ENCODE data around the gene FSTL4. TPM values are rescaled to one million over a fixed set of nuclear protein-coding genes. Genes with fewer than 3 reads are reported as not detected.

The FSTL4 gene
- total RNA-seq, 2 donors from 2014 or later = 4.5 to 10.1 TPM

GRCh38 chr5:133391354-133392136 is 220.8 kb downstream of the FSTL4 start:
- Histone ChIP-seq H3K9me3 (no peaks in the 10 kb centered on the region), H3K27me3 (replicated peaks; ENCODE audit: insufficient read depth) (no peaks in the 10 kb centered on the region), H3K36me3 (no peaks in the 10 kb centered on the region), H3K27ac (no peak overlapping the region), H3K4me1 (replicated peaks) (peaks cover 9% of the 10 kb centered on the region), H3K4me3 (no peak overlapping the region)
- intact Hi-C loops (cut with DNase I) = no loop called here
- DNase-seq (ENCODE audit: low spot score) = no peak
- 96% methylated on average over 9 of the region's 9 CpGs for WGBS
- TF ChIP-seq POLR2A (IDR thresholded peaks at IDR 0.05) (no peak), POLR2AphosphoS5 (IDR thresholded peaks at IDR 0.05) (no peak)
- TF ChIP-seq, protein P1, sequence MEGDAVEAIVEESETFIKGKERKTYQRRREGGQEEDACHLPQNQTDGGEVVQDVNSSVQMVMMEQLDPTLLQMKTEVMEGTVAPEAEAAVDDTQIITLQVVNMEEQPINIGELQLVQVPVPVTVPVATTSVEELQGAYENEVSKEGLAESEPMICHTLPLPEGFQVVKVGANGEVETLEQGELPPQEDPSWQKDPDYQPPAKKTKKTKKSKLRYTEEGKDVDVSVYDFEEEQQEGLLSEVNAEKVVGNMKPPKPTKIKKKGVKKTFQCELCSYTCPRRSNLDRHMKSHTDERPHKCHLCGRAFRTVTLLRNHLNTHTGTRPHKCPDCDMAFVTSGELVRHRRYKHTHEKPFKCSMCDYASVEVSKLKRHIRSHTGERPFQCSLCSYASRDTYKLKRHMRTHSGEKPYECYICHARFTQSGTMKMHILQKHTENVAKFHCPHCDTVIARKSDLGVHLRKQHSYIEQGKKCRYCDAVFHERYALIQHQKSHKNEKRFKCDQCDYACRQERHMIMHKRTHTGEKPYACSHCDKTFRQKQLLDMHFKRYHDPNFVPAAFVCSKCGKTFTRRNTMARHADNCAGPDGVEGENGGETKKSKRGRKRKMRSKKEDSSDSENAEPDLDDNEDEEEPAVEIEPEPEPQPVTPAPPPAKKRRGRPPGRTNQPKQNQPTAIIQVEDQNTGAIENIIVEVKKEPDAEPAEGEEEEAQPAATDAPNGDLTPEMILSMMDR (IDR thresholded peaks at IDR 0.05) = no peak

DNA sequence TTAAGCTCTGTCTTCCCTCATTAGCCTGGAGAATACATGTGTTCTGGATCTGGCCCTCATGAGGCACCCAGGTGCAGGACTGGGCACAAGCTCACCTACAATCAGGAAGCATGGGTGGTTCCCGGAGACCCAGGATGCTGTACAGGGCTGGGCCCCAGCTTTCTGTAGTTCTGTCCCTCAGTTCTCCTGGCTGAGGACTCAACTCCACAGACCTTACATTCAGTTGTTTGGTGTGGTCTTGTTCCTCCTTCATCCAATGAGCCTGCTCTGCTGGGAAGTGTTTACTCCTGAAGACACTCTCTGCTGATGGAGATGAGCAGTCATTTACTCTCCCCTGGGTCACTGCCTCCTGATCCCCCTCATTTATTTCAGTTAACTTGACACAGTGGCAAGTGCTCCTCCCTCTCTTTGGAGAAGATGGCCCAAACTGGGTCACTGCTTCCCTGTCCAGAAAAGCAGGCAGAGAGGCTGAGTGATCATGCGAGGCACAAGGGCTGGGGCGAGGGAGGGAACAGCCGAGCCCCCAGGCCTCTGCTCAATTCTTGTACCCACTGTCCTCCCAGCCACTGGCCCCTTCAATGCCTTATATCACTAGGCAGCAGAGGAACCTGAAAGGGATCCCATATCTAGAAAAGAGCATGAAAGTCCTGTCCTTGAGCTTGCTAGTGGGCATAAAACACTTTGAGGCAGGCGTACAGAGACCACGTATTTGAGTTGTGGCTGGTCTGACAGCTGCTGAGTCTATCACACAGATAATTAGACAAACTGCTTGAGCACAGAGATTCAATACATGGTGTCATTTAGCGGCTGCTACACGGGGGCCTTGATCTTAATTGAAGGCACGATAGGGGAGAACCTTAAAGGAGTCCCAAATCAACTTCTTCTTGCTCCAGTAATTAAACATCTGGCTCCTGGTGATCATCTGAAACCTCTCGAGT is 221.7 kb downstream of the FSTL4 start:
- no peak overlapping the region for H3K4me3 ChIP-seq
- H3K27me3 ChIP-seq (replicated peaks; ENCODE audit: insufficient read depth) = no peaks in the 10 kb centered on the region
- no peaks in the 10 kb centered on the region for H3K9me3 ChIP-seq
- TF ChIP-seq POLR2AphosphoS5 (IDR thresholded peaks at IDR 0.05) (no peak), POLR2A (IDR thresholded peaks at IDR 0.05) (no peak)
- TF ChIP-seq, protein P1 (IDR thresholded peaks at IDR 0.05) = no peak
- H3K36me3 ChIP-seq = no peaks in the 10 kb centered on the region
- H3K4me1 ChIP-seq (replicated peaks) = peaks cover 9% of the 10 kb centered on the region
- intact Hi-C loops (cut with DNase I) = no loop called here
- 91% methylated on average over 10 of the region's 10 CpGs for WGBS
- H3K27ac ChIP-seq = no peak overlapping the region
- no peak for DNase-seq (ENCODE audit: low spot score)

GRCh38 chr5:133389066-133389590 is 223.2 kb downstream of the FSTL4 start:
- H3K27me3 ChIP-seq (replicated peaks; ENCODE audit: insufficient read depth) = no peaks in the 10 kb centered on the region
- 48% methylated on average over 4 of the region's 4 CpGs for WGBS
- H3K36me3 ChIP-seq = no peaks in the 10 kb centered on the region
- no peaks in the 10 kb centered on the region for H3K9me3 ChIP-seq
- H3K27ac ChIP-seq = no peak overlapping the region
- peak; percentile 27 for DNase-seq (ENCODE audit: low spot score)
- H3K4me3 ChIP-seq = no peak overlapping the region
- TF ChIP-seq POLR2AphosphoS5 (IDR thresholded peaks at IDR 0.05) = peak; percentile 30
- TF ChIP-seq POLR2A (IDR thresholded peaks at IDR 0.05) = no peak
- TF ChIP-seq, protein P1 (IDR thresholded peaks at IDR 0.05) = no peak
- H3K4me1 ChIP-seq (replicated peaks) = peaks cover 9% of the 10 kb centered on the region
- intact Hi-C loops (cut with DNase I) = no loop called here

DNA sequence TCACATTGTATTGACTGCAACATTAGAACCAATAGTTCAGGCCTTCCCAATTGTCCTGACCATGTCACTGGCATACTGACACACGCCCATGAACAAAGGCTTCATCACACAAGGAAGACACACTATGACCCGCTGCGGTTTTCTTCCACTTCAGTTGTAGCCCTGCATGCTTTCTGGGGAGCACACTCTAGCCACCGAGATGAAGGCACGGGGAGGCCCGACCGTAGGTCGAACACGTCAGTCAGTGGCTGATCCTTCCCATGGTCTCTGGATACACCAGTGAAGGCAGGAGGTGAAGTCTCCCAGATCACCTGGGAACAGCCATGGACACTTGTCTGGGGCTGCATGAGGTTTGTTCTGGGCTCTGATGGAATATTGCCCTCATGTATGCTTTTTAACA is 224.7 kb downstream of the FSTL4 start:
- WGBS = 93% methylated on average over 9 of the region's 9 CpGs
- peak overlapping the region in 1 of 2 donors; percentile 60 for H3K27ac ChIP-seq
- intact Hi-C loops (cut with DNase I) = no loop called here
- H3K4me3 ChIP-seq = no peak overlapping the region
- no peaks in the 10 kb centered on the region for H3K36me3 ChIP-seq
- DNase-seq (ENCODE audit: low spot score) = no peak
- TF ChIP-seq POLR2AphosphoS5 (IDR thresholded peaks at IDR 0.05) (no peak), POLR2A (IDR thresholded peaks at IDR 0.05) (no peak)
- no peaks in the 10 kb centered on the region for H3K9me3 ChIP-seq
- H3K27me3 ChIP-seq (replicated peaks; ENCODE audit: insufficient read depth) = no peaks in the 10 kb centered on the region
- peaks cover 9% of the 10 kb centered on the region for H3K4me1 ChIP-seq (replicated peaks)

DNA sequence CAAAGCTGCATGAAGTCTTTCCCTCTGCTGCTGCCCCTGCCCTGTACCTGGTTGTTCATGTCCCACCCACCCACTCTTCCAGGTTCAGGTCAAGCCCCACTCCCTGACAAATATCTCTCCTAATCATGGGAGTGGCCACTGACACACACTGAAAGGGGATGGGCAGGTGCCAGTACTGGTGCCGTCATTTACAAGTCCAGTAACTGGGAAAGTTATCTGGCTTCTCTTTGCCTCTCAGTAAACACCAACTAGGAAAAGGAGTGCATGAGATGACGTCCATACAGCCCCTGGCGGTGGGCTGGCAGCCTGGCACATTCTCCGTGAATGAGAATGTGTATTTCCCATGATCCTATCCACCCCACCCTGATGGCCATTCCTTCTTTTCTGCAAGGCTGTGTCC is 225.2 kb downstream of the FSTL4 start:
- Histone ChIP-seq H3K4me3 (no peak overlapping the region), H3K4me1 (replicated peaks) (peaks cover 9% of the 10 kb centered on the region), H3K27ac (peak overlapping the region in 1 of 2 donors; percentile 60), H3K36me3 (no peaks in the 10 kb centered on the region), H3K27me3 (replicated peaks; ENCODE audit: insufficient read depth) (no peaks in the 10 kb centered on the region), H3K9me3 (no peaks in the 10 kb centered on the region)
- intact Hi-C loops (cut with DNase I) = no loop called here
- 47% methylated on average over 4 of the region's 4 CpGs for WGBS
- peak; percentile 35 for DNase-seq (ENCODE audit: low spot score)
- TF ChIP-seq, protein P1 (IDR thresholded peaks at IDR 0.05) = no peak
- no peak for TF ChIP-seq POLR2A (IDR thresholded peaks at IDR 0.05)
- TF ChIP-seq POLR2AphosphoS5 (IDR thresholded peaks at IDR 0.05) = no peak

Measured in prostate gland (tissue), 2 donors.